Measurements from ENCODE around the gene RPL11.
A peak's percentile ranks its signal among the peaks of the same experiment; 100 is the strongest.
"Not testable (repeated sequence)": the region's sequence is repeated elsewhere in the genome, so short reads cannot be mapped to it uniquely, and the experiment has no call there.

Gene RPL11

GRCh38 chr1:23667411-23667810 is 24.2 kb upstream of the RPL11 start:
- TF ChIP-seq CTCF (IDR thresholded peaks at IDR 0.05; ENCODE audit: extremely low read depth, missing control alignments): no peak
- DNase-seq (ENCODE audit: low spot score): no peak

- TF ChIP-seq CTCF (IDR thresholded peaks at IDR 0.05; ENCODE audit: extremely low read depth, missing control alignments): no peak
- DNase-seq (ENCODE audit: low spot score): no peak
Observed at GRCh38 chr1:23670709-23671108, 20.9 kb upstream of the RPL11 start.

GRCh38 chr1:23673086-23673813 is 18.4 kb upstream of the RPL11 start:
- no peak for TF ChIP-seq CTCF (IDR thresholded peaks at IDR 0.05; ENCODE audit: extremely low read depth, missing control alignments)
- peak; percentile 42 for DNase-seq (ENCODE audit: low spot score)

GRCh38 chr1:23679815-23680214 is 11.8 kb upstream of the RPL11 start:
- DNase-seq (ENCODE audit: low spot score): no peak
- TF ChIP-seq CTCF (IDR thresholded peaks at IDR 0.05; ENCODE audit: extremely low read depth, missing control alignments): no peak

GRCh38 chr1:23682946-23683345 is 8.7 kb upstream of the RPL11 start:
- no peak for TF ChIP-seq CTCF (IDR thresholded peaks at IDR 0.05; ENCODE audit: extremely low read depth, missing control alignments)
- DNase-seq (ENCODE audit: low spot score): no peak

GRCh38 chr1:23684415-23684814 is 7.2 kb upstream of the RPL11 start:
- TF ChIP-seq CTCF (IDR thresholded peaks at IDR 0.05; ENCODE audit: extremely low read depth, missing control alignments): no peak
- no peak for DNase-seq (ENCODE audit: low spot score)

- DNase-seq (ENCODE audit: low spot score): not testable (repeated sequence)
Observed at GRCh38 chr1:23685197-23685596, 6.4 kb upstream of the RPL11 start.

GRCh38 chr1:23687680-23688079 is 3.9 kb upstream of the RPL11 start:
- not testable (repeated sequence) for DNase-seq (ENCODE audit: low spot score)

- not testable (repeated sequence) for DNase-seq (ENCODE audit: low spot score)
Observed at GRCh38 chr1:23688281-23688680, 3.3 kb upstream of the RPL11 start.

Measured in GM20000 (cell line).